ENCODE measurements around the gene ABTB2.
A peak's percentile ranks its signal among the peaks of the same experiment; 100 is the strongest.

Gene ABTB2

GRCh38 chr11:34238533-34238932 is 119.3 kb downstream of the ABTB2 start:
- no peaks in the 10 kb centered on the region for H3K27me3 ChIP-seq (ENCODE audit: control insufficient read depth, insufficient read depth, low read length)
- H3K9ac ChIP-seq (ENCODE audit: low read depth, low read length): no peak overlapping the region
- H3K36me3 ChIP-seq (ENCODE audit: control insufficient read depth, insufficient read depth, low read length): no peaks in the 10 kb centered on the region
- H3K4me3 ChIP-seq (ENCODE audit: low read depth, low read length): no peak overlapping the region
- H3K27ac ChIP-seq (ENCODE audit: low read depth, low read length): no peak overlapping the region
- peaks cover 23% of the 10 kb centered on the region for H3K4me1 ChIP-seq (ENCODE audit: control insufficient read depth, insufficient read depth, low read length)
- no peaks in the 10 kb centered on the region for H3K9me3 ChIP-seq (ENCODE audit: control insufficient read depth, insufficient read depth, low read length)

DNA sequence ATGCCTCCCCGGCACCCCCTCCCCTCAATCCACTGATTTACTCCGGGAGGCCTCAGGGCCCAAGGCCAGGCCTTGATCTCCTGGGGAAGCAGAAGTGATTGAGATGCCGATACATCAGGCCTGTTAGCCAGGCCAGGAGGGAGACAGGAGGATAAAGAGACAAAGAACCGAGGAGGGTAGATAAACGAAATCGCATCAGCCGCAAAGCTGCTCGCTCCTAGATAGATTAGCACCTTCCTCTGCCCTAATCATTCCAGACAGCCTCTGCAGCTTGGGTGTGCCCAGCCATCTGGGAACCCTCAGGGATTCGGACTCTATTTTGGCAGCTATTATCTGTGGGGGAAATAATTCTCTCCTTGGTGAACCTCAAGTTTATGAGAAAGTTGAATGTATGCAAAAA is 121.2 kb downstream of the ABTB2 start:
- H3K4me3 ChIP-seq (ENCODE audit: low read depth, low read length): no peak overlapping the region
- H3K9ac ChIP-seq (ENCODE audit: low read depth, low read length): no peak overlapping the region
- peak overlapping the region; percentile 2 for H3K27ac ChIP-seq (ENCODE audit: low read depth, low read length)
- no peaks in the 10 kb centered on the region for H3K36me3 ChIP-seq (ENCODE audit: control insufficient read depth, insufficient read depth, low read length)
- no peaks in the 10 kb centered on the region for H3K9me3 ChIP-seq (ENCODE audit: control insufficient read depth, insufficient read depth, low read length)
- H3K4me1 ChIP-seq (ENCODE audit: control insufficient read depth, insufficient read depth, low read length): peaks cover 23% of the 10 kb centered on the region
- no peaks in the 10 kb centered on the region for H3K27me3 ChIP-seq (ENCODE audit: control insufficient read depth, insufficient read depth, low read length)

DNA sequence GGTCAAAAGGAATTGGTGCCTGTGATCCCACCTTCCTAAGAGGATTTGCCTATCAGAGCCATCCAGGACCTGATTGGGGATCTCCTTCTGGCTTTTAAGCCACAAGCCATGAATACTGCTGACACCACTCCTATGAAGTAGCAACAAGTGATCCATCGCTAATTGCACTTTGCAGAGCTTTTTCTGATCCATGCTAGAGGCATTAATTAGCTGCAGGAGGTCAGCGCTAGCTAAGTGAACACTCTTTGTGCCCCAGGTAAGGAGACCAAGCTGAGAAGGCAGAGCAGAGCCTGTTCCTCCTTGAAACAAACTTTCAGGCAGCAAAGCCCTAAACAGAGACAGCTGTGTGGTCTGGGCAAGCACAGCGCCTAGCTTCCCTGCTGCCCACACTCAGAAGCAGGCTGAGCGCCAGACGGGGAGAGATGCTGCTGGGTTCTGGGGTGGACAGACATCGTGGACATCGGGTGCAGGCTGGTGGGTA is 122.2 kb downstream of the ABTB2 start:
- no peaks in the 10 kb centered on the region for H3K27me3 ChIP-seq (ENCODE audit: control insufficient read depth, insufficient read depth, low read length)

DNA sequence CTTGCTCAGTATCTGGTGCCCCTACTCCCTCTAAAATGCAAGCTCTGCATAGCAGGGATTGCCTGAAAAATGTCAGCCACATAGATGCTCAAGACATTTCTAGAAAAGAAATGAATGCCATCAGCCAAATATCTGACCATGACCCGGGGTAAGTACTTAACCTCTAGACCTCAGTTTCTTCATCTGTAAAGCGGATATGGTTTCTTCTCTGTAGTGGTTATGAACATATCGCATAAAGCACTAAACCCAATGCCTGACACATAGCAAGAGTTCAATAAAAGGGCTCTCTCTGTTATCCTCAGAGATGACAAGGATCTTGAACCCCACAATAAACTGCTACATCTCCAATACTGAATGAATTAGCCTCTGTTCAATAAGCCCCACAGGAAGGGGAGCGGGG is 122.6 kb downstream of the ABTB2 start:
- no peaks in the 10 kb centered on the region for H3K27me3 ChIP-seq (ENCODE audit: control insufficient read depth, insufficient read depth, low read length)
- no peak overlapping the region for H3K4me3 ChIP-seq (ENCODE audit: low read depth, low read length)
- H3K4me1 ChIP-seq (ENCODE audit: control insufficient read depth, insufficient read depth, low read length): peaks cover 23% of the 10 kb centered on the region
- no peak overlapping the region for H3K9ac ChIP-seq (ENCODE audit: low read depth, low read length)
- H3K27ac ChIP-seq (ENCODE audit: low read depth, low read length): no peak overlapping the region
- H3K36me3 ChIP-seq (ENCODE audit: control insufficient read depth, insufficient read depth, low read length): no peaks in the 10 kb centered on the region
- no peaks in the 10 kb centered on the region for H3K9me3 ChIP-seq (ENCODE audit: control insufficient read depth, insufficient read depth, low read length)

More for the DNA sequence above, 122.2 kb downstream of the ABTB2 start:
- Histone ChIP-seq H3K27ac (ENCODE audit: low read depth, low read length) (no peak overlapping the region), H3K4me3 (ENCODE audit: low read depth, low read length) (no peak overlapping the region), H3K9me3 (ENCODE audit: control insufficient read depth, insufficient read depth, low read length) (no peaks in the 10 kb centered on the region), H3K4me1 (ENCODE audit: control insufficient read depth, insufficient read depth, low read length) (peaks cover 23% of the 10 kb centered on the region), H3K9ac (ENCODE audit: low read depth, low read length) (no peak overlapping the region), H3K36me3 (ENCODE audit: control insufficient read depth, insufficient read depth, low read length) (no peaks in the 10 kb centered on the region)

GRCh38 chr11:34234086-34234740 is 123.6 kb downstream of the ABTB2 start:
- Histone ChIP-seq H3K4me1 (ENCODE audit: control insufficient read depth, insufficient read depth, low read length) (peaks cover 23% of the 10 kb centered on the region), H3K36me3 (ENCODE audit: control insufficient read depth, insufficient read depth, low read length) (no peaks in the 10 kb centered on the region), H3K9me3 (ENCODE audit: control insufficient read depth, insufficient read depth, low read length) (no peaks in the 10 kb centered on the region), H3K4me3 (ENCODE audit: low read depth, low read length) (peak overlapping the region; percentile 3; the same call in 1 of the 2 replicates), H3K27me3 (ENCODE audit: control insufficient read depth, insufficient read depth, low read length) (no peaks in the 10 kb centered on the region), H3K27ac (ENCODE audit: low read depth, low read length) (peak overlapping the region; percentile 87), H3K9ac (ENCODE audit: low read depth, low read length) (no peak overlapping the region)

GRCh38 chr11:34233215-34233614 is 124.6 kb downstream of the ABTB2 start:
- H3K4me3 ChIP-seq (ENCODE audit: low read depth, low read length): no peak overlapping the region
- H3K9me3 ChIP-seq (ENCODE audit: control insufficient read depth, insufficient read depth, low read length): no peaks in the 10 kb centered on the region
- no peaks in the 10 kb centered on the region for H3K27me3 ChIP-seq (ENCODE audit: control insufficient read depth, insufficient read depth, low read length)
- no peak overlapping the region for H3K27ac ChIP-seq (ENCODE audit: low read depth, low read length)
- no peak overlapping the region for H3K9ac ChIP-seq (ENCODE audit: low read depth, low read length)
- H3K36me3 ChIP-seq (ENCODE audit: control insufficient read depth, insufficient read depth, low read length): no peaks in the 10 kb centered on the region
- H3K4me1 ChIP-seq (ENCODE audit: control insufficient read depth, insufficient read depth, low read length): peaks cover 23% of the 10 kb centered on the region

- Histone ChIP-seq H3K9ac (ENCODE audit: low read depth, low read length) (no peak overlapping the region), H3K4me1 (ENCODE audit: control insufficient read depth, insufficient read depth, low read length) (peaks cover 23% of the 10 kb centered on the region), H3K27ac (ENCODE audit: low read depth, low read length) (no peak overlapping the region), H3K27me3 (ENCODE audit: control insufficient read depth, insufficient read depth, low read length) (no peaks in the 10 kb centered on the region), H3K9me3 (ENCODE audit: control insufficient read depth, insufficient read depth, low read length) (no peaks in the 10 kb centered on the region), H3K4me3 (ENCODE audit: low read depth, low read length) (no peak overlapping the region), H3K36me3 (ENCODE audit: control insufficient read depth, insufficient read depth, low read length) (no peaks in the 10 kb centered on the region)
Observed at GRCh38 chr11:34232807-34233206, 125.0 kb downstream of the ABTB2 start.

GRCh38 chr11:34226210-34226609 is 131.6 kb downstream of the ABTB2 start:
- H3K27me3 ChIP-seq (ENCODE audit: control insufficient read depth, insufficient read depth, low read length): no peaks in the 10 kb centered on the region
- H3K9me3 ChIP-seq (ENCODE audit: control insufficient read depth, insufficient read depth, low read length): no peaks in the 10 kb centered on the region
- no peaks in the 10 kb centered on the region for H3K36me3 ChIP-seq (ENCODE audit: control insufficient read depth, insufficient read depth, low read length)
- H3K4me3 ChIP-seq (ENCODE audit: low read depth, low read length): no peak overlapping the region
- H3K9ac ChIP-seq (ENCODE audit: low read depth, low read length): no peak overlapping the region
- H3K27ac ChIP-seq (ENCODE audit: low read depth, low read length): no peak overlapping the region
- peaks cover 14% of the 10 kb centered on the region for H3K4me1 ChIP-seq (ENCODE audit: control insufficient read depth, insufficient read depth, low read length)

DNA sequence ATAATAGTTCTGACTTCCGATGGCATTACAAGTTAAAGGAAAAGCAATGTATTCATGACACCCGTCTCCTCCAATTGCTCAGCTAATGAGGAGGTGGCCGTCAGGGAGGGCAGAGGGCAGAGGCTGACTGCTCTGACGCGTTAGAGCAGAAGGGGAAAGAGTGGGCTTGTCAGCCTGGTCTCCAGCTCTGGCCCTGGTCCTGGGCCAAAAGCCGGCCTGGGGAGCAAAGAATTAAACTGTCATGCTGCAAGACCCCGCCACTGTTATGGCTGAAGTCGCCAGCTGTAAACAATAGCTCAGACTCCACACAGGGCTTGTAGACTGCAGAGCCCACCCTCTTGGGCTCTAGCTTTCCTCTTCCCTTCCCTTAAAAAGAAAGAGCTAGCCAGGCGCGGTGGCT is 132.7 kb downstream of the ABTB2 start:
- Histone ChIP-seq H3K4me1 (ENCODE audit: control insufficient read depth, insufficient read depth, low read length) (peaks cover 14% of the 10 kb centered on the region), H3K27me3 (ENCODE audit: control insufficient read depth, insufficient read depth, low read length) (no peaks in the 10 kb centered on the region), H3K27ac (ENCODE audit: low read depth, low read length) (no peak overlapping the region), H3K9me3 (ENCODE audit: control insufficient read depth, insufficient read depth, low read length) (no peaks in the 10 kb centered on the region), H3K4me3 (ENCODE audit: low read depth, low read length) (no peak overlapping the region), H3K36me3 (ENCODE audit: control insufficient read depth, insufficient read depth, low read length) (no peaks in the 10 kb centered on the region), H3K9ac (ENCODE audit: low read depth, low read length) (no peak overlapping the region)

DNA sequence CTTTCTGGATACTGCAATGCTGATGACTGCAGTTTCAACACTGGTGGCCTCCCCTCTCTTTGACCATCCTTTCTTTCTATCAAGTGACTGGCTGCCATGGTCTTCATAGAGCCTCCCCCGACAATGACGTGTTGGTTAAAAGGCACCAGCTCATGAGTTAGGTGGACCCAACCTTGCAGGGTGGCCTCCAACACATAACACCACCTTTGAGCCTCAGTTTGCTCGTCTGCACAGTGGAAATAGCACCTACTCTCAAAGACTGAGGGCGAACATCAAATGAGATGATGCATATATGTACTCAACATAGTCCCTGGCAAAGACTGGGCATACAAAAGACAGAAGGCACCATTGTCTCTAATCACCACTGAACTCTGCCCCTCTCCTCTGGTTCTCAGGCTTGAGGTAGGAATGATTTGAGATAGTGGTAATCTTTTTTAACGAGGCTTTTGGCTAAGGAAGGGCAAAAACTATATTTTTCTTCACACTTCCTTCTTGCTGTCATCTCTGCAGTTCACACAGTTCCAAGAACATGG is 133.3 kb downstream of the ABTB2 start:
- Histone ChIP-seq H3K9me3 (ENCODE audit: control insufficient read depth, insufficient read depth, low read length) (no peaks in the 10 kb centered on the region), H3K36me3 (ENCODE audit: control insufficient read depth, insufficient read depth, low read length) (no peaks in the 10 kb centered on the region), H3K27me3 (ENCODE audit: control insufficient read depth, insufficient read depth, low read length) (no peaks in the 10 kb centered on the region), H3K9ac (ENCODE audit: low read depth, low read length) (no peak overlapping the region), H3K4me1 (ENCODE audit: control insufficient read depth, insufficient read depth, low read length) (peaks cover 14% of the 10 kb centered on the region), H3K27ac (ENCODE audit: low read depth, low read length) (no peak overlapping the region), H3K4me3 (ENCODE audit: low read depth, low read length) (no peak overlapping the region)

- H3K27me3 ChIP-seq (ENCODE audit: control insufficient read depth, insufficient read depth, low read length): no peaks in the 10 kb centered on the region
- no peaks in the 10 kb centered on the region for H3K9me3 ChIP-seq (ENCODE audit: control insufficient read depth, insufficient read depth, low read length)
- no peak overlapping the region for H3K27ac ChIP-seq (ENCODE audit: low read depth, low read length)
- H3K9ac ChIP-seq (ENCODE audit: low read depth, low read length): no peak overlapping the region
- no peak overlapping the region for H3K4me3 ChIP-seq (ENCODE audit: low read depth, low read length)
- H3K4me1 ChIP-seq (ENCODE audit: control insufficient read depth, insufficient read depth, low read length): peaks cover 14% of the 10 kb centered on the region
- no peaks in the 10 kb centered on the region for H3K36me3 ChIP-seq (ENCODE audit: control insufficient read depth, insufficient read depth, low read length)
Observed at GRCh38 chr11:34223907-34224306, 133.9 kb downstream of the ABTB2 start.

All from HUES48 (cell line).